Gastrocnemius medialis (tissue), 4 donors: ENCODE measurements around the gene OR4D1.

Source experiments
- CTCF ChIP-seq, 5 experiments: fragments of 450-650 bp in 3 of 5; fragments of 200-600 bp in 2 of 5; sonication (generic) in 2 of 5; IDR thresholded peaks in 4 of 5; conservative IDR thresholded peaks in 1 of 5; 1 replicate in 4 of 5; 2 replicates in 1 of 5; pipeline ENCODE4 v1.5.1; 2016 to 2019; ENCODE audit warnings: antibody characterized with exemption in 5 of 5, mild to moderate bottlenecking in 3 of 5, moderate library complexity in 3 of 5
- POLR2A ChIP-seq, 2 donors: fragments of 450-650 bp; IDR thresholded peaks; one replicate each; pipeline ENCODE4 v1.6.1; 2017; ENCODE audit warnings: antibody characterized with exemption in 2 of 2, mild to moderate bottlenecking in 2 of 2, moderate library complexity in 2 of 2

GRCh38 chr17:58109197-58109596 is 39.0 kb upstream of the OR4D1 start:
- TF ChIP-seq CTCF (IDR thresholded peaks at IDR 0.05 in 4 of 5, conservative IDR thresholded peaks at IDR 0.05 in 1 of 5) = no peak
- no peak for TF ChIP-seq POLR2A (IDR thresholded peaks at IDR 0.05)
